ENCODE data around the gene GSPT1. TPM values are rescaled to one million over a fixed set of nuclear protein-coding genes. Genes with fewer than 3 reads are reported as not detected.

The GSPT1 gene
- polyA plus RNA-seq, 1 donor from 2014 or later, result 31.3 TPM

DNA sequence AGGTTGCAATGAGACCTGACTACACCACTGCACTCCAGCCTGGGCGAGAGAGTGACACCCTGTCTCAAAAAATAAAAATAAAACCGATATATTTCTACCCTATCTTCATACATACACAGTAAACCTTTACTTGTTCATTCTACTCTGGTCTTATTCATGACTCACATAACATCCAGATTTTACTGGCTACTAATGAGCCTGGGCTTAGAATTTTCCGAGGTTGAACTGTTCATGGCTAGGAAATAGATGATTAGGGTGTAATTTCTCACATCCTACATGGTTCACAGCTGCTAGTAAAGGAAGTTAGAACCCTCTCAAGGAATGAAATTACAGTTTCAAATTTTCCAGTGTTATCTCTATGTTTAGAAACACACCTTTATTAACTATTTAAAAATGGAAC is 14.7 kb downstream of the GSPT1 start:
- no peaks in the 10 kb centered on the region for H3K9me3 ChIP-seq (ENCODE audit: low read length)
- no peak overlapping the region for H3K27ac ChIP-seq (ENCODE audit: low read length)
- no peak overlapping the region for H3K9ac ChIP-seq (ENCODE audit: low read length)
- H3F3A ChIP-seq (ENCODE audit: insufficient read depth, low read length, poor library complexity, severe bottlenecking), result no peaks in the 10 kb centered on the region
- H4K20me1 ChIP-seq (ENCODE audit: insufficient read depth), result no peaks in the 10 kb centered on the region
- peaks cover 42% of the 10 kb centered on the region for H3K79me2 ChIP-seq (replicated peaks; ENCODE audit: insufficient read depth, low read length)
- H3K4me2 ChIP-seq (ENCODE audit: low read length), result no peak overlapping the region
- no peak overlapping the region for H3K4me3 ChIP-seq (ENCODE audit: low read length)
- H3K9me2 ChIP-seq (ENCODE audit: insufficient read depth, low read length), result no peaks in the 10 kb centered on the region
- no peaks in the 10 kb centered on the region for H3K27me3 ChIP-seq (ENCODE audit: insufficient read depth, low read depth, low read length)
- TF ChIP-seq RAD21 (conservative IDR thresholded peaks at IDR 0.05), result no peak
- TF ChIP-seq MXI1 (conservative IDR thresholded peaks at IDR 0.05; ENCODE audit: poor library complexity, severe bottlenecking), result no peak
- TF ChIP-seq SMC3 (conservative IDR thresholded peaks at IDR 0.05; ENCODE audit: poor library complexity), result no peak
- TF ChIP-seq, protein P1, sequence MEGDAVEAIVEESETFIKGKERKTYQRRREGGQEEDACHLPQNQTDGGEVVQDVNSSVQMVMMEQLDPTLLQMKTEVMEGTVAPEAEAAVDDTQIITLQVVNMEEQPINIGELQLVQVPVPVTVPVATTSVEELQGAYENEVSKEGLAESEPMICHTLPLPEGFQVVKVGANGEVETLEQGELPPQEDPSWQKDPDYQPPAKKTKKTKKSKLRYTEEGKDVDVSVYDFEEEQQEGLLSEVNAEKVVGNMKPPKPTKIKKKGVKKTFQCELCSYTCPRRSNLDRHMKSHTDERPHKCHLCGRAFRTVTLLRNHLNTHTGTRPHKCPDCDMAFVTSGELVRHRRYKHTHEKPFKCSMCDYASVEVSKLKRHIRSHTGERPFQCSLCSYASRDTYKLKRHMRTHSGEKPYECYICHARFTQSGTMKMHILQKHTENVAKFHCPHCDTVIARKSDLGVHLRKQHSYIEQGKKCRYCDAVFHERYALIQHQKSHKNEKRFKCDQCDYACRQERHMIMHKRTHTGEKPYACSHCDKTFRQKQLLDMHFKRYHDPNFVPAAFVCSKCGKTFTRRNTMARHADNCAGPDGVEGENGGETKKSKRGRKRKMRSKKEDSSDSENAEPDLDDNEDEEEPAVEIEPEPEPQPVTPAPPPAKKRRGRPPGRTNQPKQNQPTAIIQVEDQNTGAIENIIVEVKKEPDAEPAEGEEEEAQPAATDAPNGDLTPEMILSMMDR (IDR thresholded peaks at IDR 0.05; ENCODE audit: poor library complexity, severe bottlenecking), result no peak
- no peak for TF ChIP-seq TAF1 (IDR thresholded peaks at IDR 0.05; ENCODE audit: low read depth)
- TF ChIP-seq EP300 (conservative IDR thresholded peaks at IDR 0.05; ENCODE audit: poor library complexity, severe bottlenecking), result no peak
- no peak for TF ChIP-seq POLR2AphosphoS5 (IDR thresholded peaks at IDR 0.05)
- no peak for TF ChIP-seq EZH2 (IDR thresholded peaks at IDR 0.05; ENCODE audit: borderline replicate concordance, insufficient read depth, low read length, poor library complexity, severe bottlenecking)
- TF ChIP-seq, protein P2, sequence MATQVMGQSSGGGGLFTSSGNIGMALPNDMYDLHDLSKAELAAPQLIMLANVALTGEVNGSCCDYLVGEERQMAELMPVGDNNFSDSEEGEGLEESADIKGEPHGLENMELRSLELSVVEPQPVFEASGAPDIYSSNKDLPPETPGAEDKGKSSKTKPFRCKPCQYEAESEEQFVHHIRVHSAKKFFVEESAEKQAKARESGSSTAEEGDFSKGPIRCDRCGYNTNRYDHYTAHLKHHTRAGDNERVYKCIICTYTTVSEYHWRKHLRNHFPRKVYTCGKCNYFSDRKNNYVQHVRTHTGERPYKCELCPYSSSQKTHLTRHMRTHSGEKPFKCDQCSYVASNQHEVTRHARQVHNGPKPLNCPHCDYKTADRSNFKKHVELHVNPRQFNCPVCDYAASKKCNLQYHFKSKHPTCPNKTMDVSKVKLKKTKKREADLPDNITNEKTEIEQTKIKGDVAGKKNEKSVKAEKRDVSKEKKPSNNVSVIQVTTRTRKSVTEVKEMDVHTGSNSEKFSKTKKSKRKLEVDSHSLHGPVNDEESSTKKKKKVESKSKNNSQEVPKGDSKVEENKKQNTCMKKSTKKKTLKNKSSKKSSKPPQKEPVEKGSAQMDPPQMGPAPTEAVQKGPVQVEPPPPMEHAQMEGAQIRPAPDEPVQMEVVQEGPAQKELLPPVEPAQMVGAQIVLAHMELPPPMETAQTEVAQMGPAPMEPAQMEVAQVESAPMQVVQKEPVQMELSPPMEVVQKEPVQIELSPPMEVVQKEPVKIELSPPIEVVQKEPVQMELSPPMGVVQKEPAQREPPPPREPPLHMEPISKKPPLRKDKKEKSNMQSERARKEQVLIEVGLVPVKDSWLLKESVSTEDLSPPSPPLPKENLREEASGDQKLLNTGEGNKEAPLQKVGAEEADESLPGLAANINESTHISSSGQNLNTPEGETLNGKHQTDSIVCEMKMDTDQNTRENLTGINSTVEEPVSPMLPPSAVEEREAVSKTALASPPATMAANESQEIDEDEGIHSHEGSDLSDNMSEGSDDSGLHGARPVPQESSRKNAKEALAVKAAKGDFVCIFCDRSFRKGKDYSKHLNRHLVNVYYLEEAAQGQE (IDR thresholded peaks at IDR 0.05; ENCODE audit: borderline replicate concordance), result no peak
- H2AFZ ChIP-seq (ENCODE audit: low read depth, low read length), result no peak overlapping the region
- no peaks in the 10 kb centered on the region for H3K36me3 ChIP-seq (ENCODE audit: insufficient read depth, low read length)

DNA sequence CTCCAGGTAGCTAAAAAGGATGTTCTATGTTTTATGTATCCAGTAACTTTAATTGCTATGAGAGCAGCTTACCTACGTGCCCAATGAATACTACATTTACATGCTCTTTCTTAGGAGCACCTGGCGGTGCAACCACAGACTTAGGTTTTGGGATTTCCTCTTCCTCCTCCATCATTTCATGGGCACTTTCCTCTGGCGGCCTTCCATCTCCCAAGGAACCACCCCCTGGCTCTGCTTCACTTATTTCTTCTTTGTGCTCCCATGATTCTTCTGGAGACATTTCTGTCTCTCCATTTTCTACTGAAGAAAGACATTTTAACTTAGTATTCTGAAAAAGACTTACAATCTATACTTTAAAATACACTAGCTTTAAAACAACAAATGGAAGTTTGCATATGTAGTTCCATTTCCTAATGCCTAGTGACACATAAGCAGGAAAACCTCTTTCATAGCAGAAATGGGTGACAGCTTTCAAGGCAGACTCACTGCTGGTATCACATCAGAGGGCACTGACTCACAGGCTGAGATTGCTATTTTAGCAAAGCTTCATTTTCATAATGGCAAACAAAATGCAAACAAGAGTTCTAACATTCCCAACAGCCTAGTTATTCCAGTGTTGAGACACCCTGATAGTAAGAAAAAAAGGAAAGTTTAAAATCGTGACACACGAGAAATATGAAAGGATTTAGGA is 19.1 kb downstream of the GSPT1 start:
- Histone ChIP-seq H4K20me1 (ENCODE audit: insufficient read depth) (no peaks in the 10 kb centered on the region), H3F3A (ENCODE audit: insufficient read depth, low read length, poor library complexity, severe bottlenecking) (no peaks in the 10 kb centered on the region), H3K36me3 (ENCODE audit: insufficient read depth, low read length) (no peaks in the 10 kb centered on the region), H3K27me3 (ENCODE audit: insufficient read depth, low read depth, low read length) (no peaks in the 10 kb centered on the region), H3K27ac (ENCODE audit: low read length) (no peak overlapping the region), H3K4me2 (ENCODE audit: low read length) (no peak overlapping the region), H3K9me2 (ENCODE audit: insufficient read depth, low read length) (no peaks in the 10 kb centered on the region), H3K9me3 (ENCODE audit: low read length) (no peaks in the 10 kb centered on the region), H3K79me2 (replicated peaks; ENCODE audit: insufficient read depth, low read length) (peaks cover 22% of the 10 kb centered on the region), H2AFZ (ENCODE audit: low read depth, low read length) (no peak overlapping the region), H3K4me3 (ENCODE audit: low read length) (no peak overlapping the region), H3K9ac (ENCODE audit: low read length) (no peak overlapping the region)
- no peak for TF ChIP-seq SMC3 (conservative IDR thresholded peaks at IDR 0.05; ENCODE audit: poor library complexity)
- TF ChIP-seq, protein P2 (IDR thresholded peaks at IDR 0.05; ENCODE audit: borderline replicate concordance), result no peak
- TF ChIP-seq EZH2 (IDR thresholded peaks at IDR 0.05; ENCODE audit: borderline replicate concordance, insufficient read depth, low read length, poor library complexity, severe bottlenecking), result no peak
- TF ChIP-seq, protein P1 (IDR thresholded peaks at IDR 0.05; ENCODE audit: poor library complexity, severe bottlenecking), result no peak
- TF ChIP-seq EP300 (conservative IDR thresholded peaks at IDR 0.05; ENCODE audit: poor library complexity, severe bottlenecking), result no peak
- TF ChIP-seq TAF1 (IDR thresholded peaks at IDR 0.05; ENCODE audit: low read depth), result no peak
- TF ChIP-seq MXI1 (conservative IDR thresholded peaks at IDR 0.05; ENCODE audit: poor library complexity, severe bottlenecking), result no peak
- TF ChIP-seq RAD21 (conservative IDR thresholded peaks at IDR 0.05), result no peak
- no peak for TF ChIP-seq POLR2AphosphoS5 (IDR thresholded peaks at IDR 0.05)

Measured in neural cell (in vitro differentiated cells).